IMR-90 (cell line): Measurements from ENCODE around the gene PXDC1. TPM values are rescaled to one million over a fixed set of nuclear protein-coding genes. Genes with fewer than 3 reads are reported as not detected.

Experiments used
- ATAC-seq: fragments of 200-7000 bp; cut with Tn5 transposase; 2 replicates; pipeline ENCODE4 v1.9.1; 2020; ENCODE audit warnings: low read depth, mild to moderate bottlenecking, moderate library complexity
- BruUV-seq: library from RNA; stranded (reverse); fragments of 400-500 nt; replicated peaks from 2 replicates; lab custom pipeline; 2021; lab: Mats Ljungman, UMichigan
- CTCF ChIA-PET: fragments of 300-600 bp; formaldehyde crosslinking; extraction: SDS; loops from one replicate; lab custom pipeline; 2021; ENCODE audit warnings: antibody characterized with exemption; lab: Yijun Ruan, JAX
- POLR2A ChIA-PET: fragments of 300-600 bp; sonication (Branson Sonifier 250); formaldehyde crosslinking; loops from one replicate; lab custom pipeline; 2022; ENCODE audit warnings: antibody characterized with exemption; ENCODE audit not compliant: unreplicated experiment; lab: Charles Lee
- DNase-seq: peaks from one replicate; pipeline ENCODE4 v3.0.0; 2013
- H2AFZ ChIP-seq: replicated peaks from 2 replicates; pipeline ENCODE3; 2013; ENCODE audit warnings: low read length, mild to moderate bottlenecking; ENCODE audit not compliant: poor library complexity
- H2AK5ac ChIP-seq: 2 replicates; pipeline ENCODE4 v1.6.1; 2013; ENCODE audit warnings: low read depth, low read length, inconsistent platforms
- H2AK9ac ChIP-seq: replicated peaks from 2 replicates; pipeline ENCODE3; 2013; ENCODE audit warnings: mild to moderate bottlenecking, low read depth, low read length, moderate library complexity; ENCODE audit not compliant: poor library complexity
- H2BK120ac ChIP-seq: 2 replicates; pipeline ENCODE4 v1.6.1; 2013; ENCODE audit warnings: low read depth, low read length, inconsistent platforms
- H2BK15ac ChIP-seq: 3 replicates; pipeline ENCODE4 v1.6.1; 2013; ENCODE audit warnings: low read depth, low read length, inconsistent platforms
- H2BK20ac ChIP-seq: 2 replicates; pipeline ENCODE4 v1.6.1; 2013; ENCODE audit warnings: low read depth, mild to moderate bottlenecking, inconsistent platforms, low read length, moderate library complexity
- H2BK5ac ChIP-seq: 2 replicates; pipeline ENCODE4 v1.6.1; 2013; ENCODE audit warnings: mild to moderate bottlenecking, low read depth, low read length, inconsistent platforms; ENCODE audit not compliant: poor library complexity, severe bottlenecking
- H3K14ac ChIP-seq: replicated peaks from 2 replicates; pipeline ENCODE4 v1.6.1; 2013; ENCODE audit warnings: low read depth, low read length, inconsistent platforms
- H3K18ac ChIP-seq: 2 replicates; pipeline ENCODE4 v1.6.1; 2013; ENCODE audit warnings: low read depth, low read length, control low read depth
- H3K23ac ChIP-seq: 2 replicates; pipeline ENCODE4 v1.6.1; 2013; ENCODE audit warnings: low read depth, low read length, inconsistent platforms
- H3K27ac ChIP-seq: 2 replicates; pipeline ENCODE4 v1.5.1; 2013; ENCODE audit warnings: mild to moderate bottlenecking, control low read depth, low read length; ENCODE audit not compliant: insufficient read depth
- H3K27me3 ChIP-seq: 2 replicates; pipeline ENCODE4 v1.6.1; 2013; ENCODE audit warnings: low read length; ENCODE audit not compliant: control insufficient read depth, insufficient read depth
- H3K36me3 ChIP-seq: 2 replicates; pipeline ENCODE4 v1.6.1; 2013; ENCODE audit warnings: low read length, mixed read lengths; ENCODE audit not compliant: control insufficient read depth, insufficient read depth
- H3K4ac ChIP-seq: 2 replicates; pipeline ENCODE4 v1.6.1; 2013; ENCODE audit warnings: low read depth, low read length, inconsistent platforms
- H3K4me1 ChIP-seq: 2 replicates; pipeline ENCODE4 v1.6.1; 2013; ENCODE audit warnings: low read length, mixed read lengths; ENCODE audit not compliant: control insufficient read depth, insufficient read depth
- H3K4me2 ChIP-seq: 2 replicates; pipeline ENCODE4 v1.6.1; 2013; ENCODE audit warnings: low read depth, mild to moderate bottlenecking, control low read depth, low read length, moderate library complexity
- H3K4me3 ChIP-seq: 2 replicates; pipeline ENCODE4 v1.5.1; 2013; ENCODE audit warnings: low read depth, mild to moderate bottlenecking, control low read depth, low read length, moderate library complexity; ENCODE audit not compliant: insufficient read depth
- H3K56ac ChIP-seq: 2 replicates; pipeline ENCODE4 v1.6.1; 2013; ENCODE audit warnings: low read length, inconsistent platforms; ENCODE audit not compliant: insufficient read depth; ENCODE audit errors: extremely low read depth
- H3K79me1 ChIP-seq, 2 experiments: 2 replicates each; pipeline ENCODE4 v1.6.1; 2013; ENCODE audit warnings: low read length in 2 of 2, inconsistent platforms in 1 of 2, low read depth in 1 of 2
- H3K9ac ChIP-seq: 2 replicates; pipeline ENCODE4 v1.6.1; 2013; ENCODE audit warnings: low read depth, low read length, control low read depth
- H3K9me1 ChIP-seq: 2 replicates; pipeline ENCODE4 v1.6.1; 2013; ENCODE audit warnings: low read length, inconsistent platforms; ENCODE audit not compliant: insufficient read depth
- H3K9me3 ChIP-seq: 2 replicates; pipeline ENCODE4 v1.6.1; 2013; ENCODE audit warnings: low read length; ENCODE audit not compliant: control insufficient read depth, insufficient read depth
- H4K20me1 ChIP-seq: 2 replicates; pipeline ENCODE4 v1.6.1; 2013; ENCODE audit warnings: low read length, inconsistent platforms; ENCODE audit not compliant: insufficient read depth
- H4K5ac ChIP-seq: 2 replicates; pipeline ENCODE4 v1.6.1; 2013; ENCODE audit warnings: mild to moderate bottlenecking, low read depth, low read length, control low read depth
- H4K8ac ChIP-seq, 2 experiments: 2 replicates each; pipeline ENCODE4 v1.6.1; 2013; ENCODE audit warnings: low read depth in 2 of 2, low read length in 2 of 2, control low read depth in 1 of 2, inconsistent platforms in 1 of 2
- H4K91ac ChIP-seq: 2 replicates; pipeline ENCODE4 v1.6.1; 2013; ENCODE audit warnings: low read depth, low read length, inconsistent platforms; ENCODE audit not compliant: insufficient read depth
- BHLHE40 ChIP-seq: fragments of 150-350 bp; IDR thresholded peaks from 2 replicates; pipeline ENCODE4 v1.6.1; 2016; ENCODE audit warnings: mild to moderate bottlenecking, low read depth, low read length
- CEBPB ChIP-seq: IDR thresholded peaks from 2 replicates; pipeline ENCODE4 v1.6.1; 2012; ENCODE audit warnings: low read depth, low read length, improper control_type of control experiment
- CHD1 ChIP-seq: IDR thresholded peaks from 2 replicates; pipeline ENCODE4 v1.6.1; 2012; ENCODE audit warnings: low read depth, low read length, improper control_type of control experiment
- FOS ChIP-seq: fragments of 150-350 bp; IDR thresholded peaks from 2 replicates; pipeline ENCODE4 v1.6.1; 2016; ENCODE audit warnings: low read depth, low read length
- MAFK ChIP-seq: IDR thresholded peaks from 2 replicates; pipeline ENCODE4 v1.6.1; 2012; ENCODE audit warnings: low read depth, low read length, improper control_type of control experiment
- MAZ ChIP-seq: IDR thresholded peaks from 2 replicates; pipeline ENCODE4 v1.6.1; 2012; ENCODE audit warnings: low read depth, mild to moderate bottlenecking, low read length, improper control_type of control experiment, moderate library complexity, borderline replicate concordance
- MXI1 ChIP-seq: IDR thresholded peaks from 2 replicates; pipeline ENCODE4 v1.6.1; 2012; ENCODE audit warnings: low read depth, mild to moderate bottlenecking, low read length, moderate library complexity, borderline replicate concordance
- NFE2L2 ChIP-seq: fragments of 150-350 bp; IDR thresholded peaks from 2 replicates; pipeline ENCODE4 v1.6.1; 2016; ENCODE audit warnings: low read depth, mild to moderate bottlenecking, low read length
- POLR2A ChIP-seq: IDR thresholded peaks from 2 replicates; pipeline ENCODE4 v1.6.1; 2012; ENCODE audit warnings: mild to moderate bottlenecking, low read depth, low read length
- RAD21 ChIP-seq: IDR thresholded peaks from 2 replicates; pipeline ENCODE4 v1.6.1; 2012; ENCODE audit warnings: low read length, improper control_type of control experiment
- RCOR1 ChIP-seq: IDR thresholded peaks from 2 replicates; pipeline ENCODE4 v1.6.1; 2012; ENCODE audit warnings: mild to moderate bottlenecking, low read length, improper control_type of control experiment; ENCODE audit not compliant: insufficient replicate concordance
- RFX5 ChIP-seq: IDR thresholded peaks from 2 replicates; pipeline ENCODE4 v1.8.0; 2012; ENCODE audit warnings: low read depth, mild to moderate bottlenecking, low read length, moderate library complexity
- SMC3 ChIP-seq: fragments of 150-350 bp; IDR thresholded peaks from 2 replicates; pipeline ENCODE4 v1.6.1; 2016; ENCODE audit warnings: low read depth, mild to moderate bottlenecking, antibody characterized with exemption, low read length, moderate library complexity
- WGBS, 2 experiments: methylation state at CpG; one replicate each; pipeline versions ENCODE4 v1.1.5 to v1.1.7; 2013; ENCODE audit warnings: missing lambda C conversion rate in 2 of 2; ENCODE audit not compliant: insufficient read length in 1 of 2; ENCODE audit errors: extremely low coverage in 2 of 2; 5-methylcytosine and 5-hydroxymethylcytosine counted together
- dilution Hi-C: fragments of 300-500 bp; cut with HindIII; formaldehyde crosslinking; loops from one replicate; pipeline ENCODE4 v1.14.3; 2018; ENCODE audit warnings: low sequenced_read_pairs; ENCODE audit not compliant: unreplicated experiment
- in situ Hi-C: fragments of 300-500 bp; cut with MboI; formaldehyde crosslinking; loops from 3 replicates; pipeline ENCODE4 v1.14.3; 2019; ENCODE audit warnings: low sequenced_read_pairs, inconsistent platforms, mixed read lengths
- intact Hi-C: fragments of 100-400 bp; cut with micrococcal nuclease; formaldehyde crosslinking; loops from 2 replicates; pipeline ENCODE4 v1.10.0; 2022
- polyA plus RNA-seq, 3 experiments: library from polyadenylated mRNA; depleted of rRNA; stranded (reverse); fragments of >200 nt; gene quantifications; 2 replicates each; pipeline ENCODE4 v1.2.3, GENCODE V29; 2012; ENCODE audit warnings: low replicate concordance in 1 of 3
- total RNA-seq: library from RNA; depleted of rRNA; stranded (reverse); fragments of >200 nt; gene quantifications from 2 replicates; pipeline ENCODE4 v1.2.3, GENCODE V29; 2012
- TF ChIP-seq, protein P1 (sequence below): conservative IDR thresholded peaks from 2 replicates; pipeline ENCODE4 v1.5.1; 2012; ENCODE audit warnings: mild to moderate bottlenecking, low read depth, low read length, improper control_type of control experiment
- TF ChIP-seq, protein P2 (sequence below): fragments of 150-350 bp; IDR thresholded peaks from 2 replicates; pipeline ENCODE4 v1.6.1; 2017; ENCODE audit warnings: mild to moderate bottlenecking, antibody characterized with exemption, low read length, low read depth

PXDC1 gene
- total and polyA plus RNA-seq, 2 of the 4 experiments (the other 2 are of a cell fraction) = 63.3 to 72.2 TPM

DNA sequence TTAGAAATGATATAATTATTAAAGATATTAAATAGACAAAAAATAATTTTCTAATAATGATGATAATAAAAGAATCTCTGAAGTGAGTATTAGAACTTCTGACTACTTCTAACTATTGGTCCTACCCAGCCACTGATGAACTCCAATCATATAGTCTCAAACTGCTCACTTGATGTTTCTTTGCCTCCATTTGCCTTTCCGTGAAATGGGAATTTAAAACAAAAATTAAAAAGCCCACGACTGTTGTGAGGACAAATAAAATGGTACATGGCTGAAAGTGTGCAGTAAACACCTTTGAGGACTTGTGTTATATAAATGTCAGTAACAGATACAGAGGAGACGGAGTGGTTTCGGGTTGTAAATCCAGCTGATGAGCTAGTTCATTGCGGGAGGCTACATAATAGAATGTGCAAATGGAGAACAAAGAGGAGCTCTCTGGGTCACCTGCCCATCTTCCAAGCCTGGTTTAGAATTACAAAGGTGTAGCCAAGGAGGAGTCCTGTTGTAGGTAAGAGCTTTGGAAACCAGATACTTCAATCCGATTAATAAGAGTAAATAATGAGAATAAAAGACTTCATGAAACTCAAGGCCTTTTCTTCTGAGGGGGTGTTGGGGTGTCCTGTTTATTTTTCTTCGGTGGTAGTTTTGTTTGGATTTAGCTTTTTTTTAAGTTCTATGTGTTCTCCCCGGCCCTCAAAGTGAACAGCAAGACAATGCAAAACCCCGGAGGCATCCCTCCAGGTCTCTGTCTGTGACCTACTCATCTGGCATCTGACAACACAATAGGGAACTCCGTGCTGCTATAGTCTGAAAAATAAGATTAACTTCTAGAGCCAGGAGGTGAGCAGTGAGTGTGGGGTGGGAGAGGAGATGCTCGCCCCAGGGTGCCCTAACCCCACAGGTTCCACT, 4.4 kb upstream of the PXDC1 start:
- H4K5ac ChIP-seq = no peak overlapping the region
- H2AK5ac ChIP-seq = no peak overlapping the region
- no peak overlapping the region for H3K14ac ChIP-seq
- H3K9ac ChIP-seq = no peak overlapping the region
- H3K18ac ChIP-seq = no peak overlapping the region
- intact Hi-C loops (no loop called here), in situ Hi-C loops (loop anchor here (10.0 kb wide), 1 partner anchor 49 kb away; no protein-coding TSS in a partner anchor), dilution Hi-C loops (no loop called here)
- CTCF ChIA-PET = no interaction called here
- H3K4ac ChIP-seq = no peak overlapping the region
- no peak overlapping the region for H2BK120ac ChIP-seq
- no peaks in the 10 kb centered on the region for H4K20me1 ChIP-seq
- no peaks in the 10 kb centered on the region for H3K27me3 ChIP-seq
- H2AK9ac ChIP-seq = no peak overlapping the region
- H3K4me3 ChIP-seq = no peak overlapping the region
- no peak for DNase-seq
- 34% methylated on average over 4 of the region's 11 CpGs; no CpG with 5 or more reads in 1 of the 2 experiments for WGBS, 2 experiments
- no peak overlapping the region for H2AFZ ChIP-seq
- no peak overlapping the region for H2BK20ac ChIP-seq
- H2BK15ac ChIP-seq = no peak overlapping the region
- H4K8ac ChIP-seq = no peak overlapping the region; a peak in 1 of 4 replicates
- POLR2A ChIA-PET = no interaction called here
- no peak overlapping the region for H3K56ac ChIP-seq
- ATAC-seq = no peak
- H3K23ac ChIP-seq = no peak overlapping the region
- H3K36me3 ChIP-seq = no peaks in the 10 kb centered on the region
- H3K27ac ChIP-seq = no peak overlapping the region
- no TSS peak for BruUV-seq
- peaks cover 10% of the 10 kb centered on the region for H3K9me1 ChIP-seq
- H3K4me2 ChIP-seq = no peak overlapping the region
- no peak overlapping the region for H4K91ac ChIP-seq
- no peak overlapping the region for H2BK5ac ChIP-seq
- H3K4me1 ChIP-seq = peaks cover 8% of the 10 kb centered on the region
- no peaks in the 10 kb centered on the region for H3K9me3 ChIP-seq
- peaks cover 8 to 15% of the 10 kb centered on the region in 2 experiments; a peak in 3 of 4 replicates for H3K79me1 ChIP-seq
- TF ChIP-seq RFX5 (no peak), MXI1 (no peak), FOS (no peak), POLR2A (no peak), RCOR1 (no peak), CEBPB (no peak), SMC3 (no peak), RAD21 (no peak), MAZ (no peak), CHD1 (no peak), NFE2L2 (no peak), BHLHE40 (no peak), MAFK (no peak)
- TF ChIP-seq, protein P1, sequence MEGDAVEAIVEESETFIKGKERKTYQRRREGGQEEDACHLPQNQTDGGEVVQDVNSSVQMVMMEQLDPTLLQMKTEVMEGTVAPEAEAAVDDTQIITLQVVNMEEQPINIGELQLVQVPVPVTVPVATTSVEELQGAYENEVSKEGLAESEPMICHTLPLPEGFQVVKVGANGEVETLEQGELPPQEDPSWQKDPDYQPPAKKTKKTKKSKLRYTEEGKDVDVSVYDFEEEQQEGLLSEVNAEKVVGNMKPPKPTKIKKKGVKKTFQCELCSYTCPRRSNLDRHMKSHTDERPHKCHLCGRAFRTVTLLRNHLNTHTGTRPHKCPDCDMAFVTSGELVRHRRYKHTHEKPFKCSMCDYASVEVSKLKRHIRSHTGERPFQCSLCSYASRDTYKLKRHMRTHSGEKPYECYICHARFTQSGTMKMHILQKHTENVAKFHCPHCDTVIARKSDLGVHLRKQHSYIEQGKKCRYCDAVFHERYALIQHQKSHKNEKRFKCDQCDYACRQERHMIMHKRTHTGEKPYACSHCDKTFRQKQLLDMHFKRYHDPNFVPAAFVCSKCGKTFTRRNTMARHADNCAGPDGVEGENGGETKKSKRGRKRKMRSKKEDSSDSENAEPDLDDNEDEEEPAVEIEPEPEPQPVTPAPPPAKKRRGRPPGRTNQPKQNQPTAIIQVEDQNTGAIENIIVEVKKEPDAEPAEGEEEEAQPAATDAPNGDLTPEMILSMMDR = no peak
- TF ChIP-seq, protein P2, sequence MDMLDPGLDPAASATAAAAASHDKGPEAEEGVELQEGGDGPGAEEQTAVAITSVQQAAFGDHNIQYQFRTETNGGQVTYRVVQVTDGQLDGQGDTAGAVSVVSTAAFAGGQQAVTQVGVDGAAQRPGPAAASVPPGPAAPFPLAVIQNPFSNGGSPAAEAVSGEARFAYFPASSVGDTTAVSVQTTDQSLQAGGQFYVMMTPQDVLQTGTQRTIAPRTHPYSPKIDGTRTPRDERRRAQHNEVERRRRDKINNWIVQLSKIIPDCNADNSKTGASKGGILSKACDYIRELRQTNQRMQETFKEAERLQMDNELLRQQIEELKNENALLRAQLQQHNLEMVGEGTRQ = no peak
